Ureter (tissue), 1 donor: ENCODE data around the gene KRT6C. TPM values are rescaled to one million over a fixed set of nuclear protein-coding genes. Genes with fewer than 3 reads are reported as not detected.

Experiments used
- DNase-seq: peaks from one replicate; pipeline ENCODE4 v3.0.0-alpha.2; 2020; ENCODE audit warnings: low spot score
- total RNA-seq: library from RNA; stranded (reverse); gene quantifications from one replicate; pipeline ENCODE4 v1.2.4, GENCODE V29; 2023
- donor health status: DM: yes; HTN: yes; CAD: no.

The KRT6C gene
- total RNA-seq, 1 donor from 2014 or later, result 0.39 TPM

DNA sequence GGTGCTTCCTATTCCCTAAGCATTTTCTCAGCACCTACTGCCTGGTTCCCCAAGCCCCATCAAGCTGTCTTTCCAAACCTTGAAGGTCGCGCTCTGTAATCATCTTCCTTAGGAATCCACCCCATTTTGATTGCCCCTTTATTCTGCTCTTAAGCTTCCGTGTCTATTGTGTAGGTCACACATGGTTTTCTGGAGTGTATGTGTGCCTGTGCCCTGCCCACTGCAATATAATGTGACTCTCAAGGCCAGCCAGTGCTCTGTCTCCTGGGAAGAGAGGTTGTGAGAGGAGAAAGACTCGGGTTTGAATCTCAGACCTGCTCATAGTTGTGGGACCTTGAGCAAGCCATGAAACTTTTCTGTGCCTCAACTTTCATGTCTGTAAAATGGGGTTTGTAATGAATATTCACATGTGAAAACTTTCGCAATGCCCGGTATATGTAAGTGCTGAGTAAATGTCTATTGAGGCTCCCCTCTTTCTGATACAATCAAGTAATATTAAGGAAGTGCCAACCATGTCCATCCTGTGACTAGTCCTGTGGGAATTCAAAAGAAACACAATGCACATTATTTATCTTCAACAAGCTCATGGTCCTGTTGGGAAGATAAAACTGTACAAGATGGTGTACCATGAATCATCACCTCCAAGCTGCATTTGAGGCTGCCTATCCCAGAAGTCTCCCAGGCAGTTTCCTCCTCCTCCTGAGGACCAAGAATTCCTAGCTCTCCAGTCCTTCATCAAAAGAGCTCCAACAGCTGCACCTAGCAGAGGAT is 38.7 kb downstream of the KRT6C start:
- no peak for DNase-seq

DNA sequence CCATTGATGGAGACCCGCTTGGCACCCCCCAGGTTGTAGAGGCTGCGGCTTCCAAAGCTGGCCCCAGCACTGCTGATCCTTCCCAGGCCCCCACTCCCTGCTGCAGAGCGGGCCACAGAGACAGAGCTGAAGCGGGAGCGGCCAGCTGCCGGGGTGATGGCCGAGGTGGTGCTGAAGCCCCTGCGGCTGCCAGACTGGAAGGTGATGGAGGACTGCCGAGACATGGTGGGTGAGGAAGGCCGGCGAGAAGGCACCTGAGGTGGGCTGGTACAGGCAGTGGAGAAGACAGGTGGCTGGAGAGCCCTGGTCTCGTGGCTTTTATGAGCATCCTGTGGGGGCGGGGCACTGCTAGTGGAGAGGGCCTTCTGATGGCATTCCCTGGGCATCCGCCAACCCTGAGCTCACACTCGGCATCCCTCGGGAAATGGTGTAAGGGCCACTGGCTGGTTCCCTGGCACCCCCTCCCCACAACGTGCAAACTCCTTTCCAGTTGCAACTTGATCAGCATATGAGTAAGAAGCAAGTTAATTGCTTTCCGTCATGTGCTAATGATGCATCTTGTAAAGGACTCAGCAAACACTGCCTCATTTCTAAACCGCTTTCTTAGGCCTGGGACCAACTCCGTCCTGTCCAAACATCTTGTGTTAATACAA is 39.4 kb downstream of the KRT6C start, which contains the start of gene KRT75:
TSS of gene KRT75 (minus strand) at position 291 of the 653 bp plus-strand sequence. CDS start at position 224, 67 bp downstream.
- DNase-seq, result no peak

- no peak for DNase-seq
Measured at GRCh38 chr12:52433501-52434080, 40.0 kb downstream of the KRT6C start.

DNA sequence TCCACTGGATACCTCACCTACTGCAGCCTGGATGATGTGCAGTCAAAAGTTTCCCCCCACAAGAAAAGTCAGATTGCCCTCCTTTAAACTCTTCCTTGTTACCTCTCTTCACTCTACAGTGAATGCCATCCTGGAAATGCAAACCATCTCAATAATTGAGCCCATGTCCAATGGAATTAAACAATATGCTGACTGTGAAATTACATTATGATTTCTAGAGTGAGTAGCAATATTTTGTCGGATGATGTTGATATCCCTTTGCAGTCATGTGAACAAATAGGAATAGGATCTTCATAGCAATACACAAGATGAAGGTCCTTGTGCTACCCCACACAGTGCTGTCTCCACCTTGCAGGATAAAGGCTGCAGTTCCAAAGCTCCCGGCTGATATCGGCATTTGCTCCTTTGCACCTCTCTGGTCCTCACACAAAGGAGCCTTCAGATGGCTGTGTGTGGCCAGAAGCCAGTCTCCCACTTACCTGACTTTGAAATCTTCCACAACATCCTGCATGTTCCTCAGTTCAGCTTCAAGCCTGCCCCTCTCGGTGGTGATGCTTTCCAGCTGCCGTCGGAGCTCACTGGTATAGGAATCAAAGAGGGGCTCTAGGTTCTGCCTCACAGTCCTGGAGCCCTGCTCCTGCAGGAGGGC is 40.9 kb downstream of the KRT6C start:
- DNase-seq, result no peak

GRCh38 chr12:52428121-52428520 is 45.5 kb downstream of the KRT6C start:
- DNase-seq, result no peak

GRCh38 chr12:52427083-52427482 is 46.5 kb downstream of the KRT6C start:
- no peak for DNase-seq

DNA sequence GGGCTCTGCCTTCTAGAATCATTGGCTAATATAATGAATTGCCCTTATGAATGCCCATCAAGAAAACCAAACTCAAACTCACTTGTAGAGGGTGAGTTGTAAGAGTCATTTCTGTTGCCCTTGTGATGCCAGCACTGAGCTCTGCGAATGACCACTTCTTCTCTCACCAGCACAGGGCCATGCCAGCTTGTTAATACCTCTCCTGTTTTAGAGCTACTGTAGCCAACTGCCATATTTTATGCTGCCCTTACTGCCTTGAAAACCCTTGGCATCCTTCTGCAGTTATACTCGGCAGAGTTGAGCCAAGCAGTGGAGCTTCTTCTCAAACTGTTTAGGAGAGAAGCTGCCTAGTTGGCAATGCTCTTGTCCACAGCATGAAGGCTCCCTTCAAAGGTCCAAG is 47.6 kb downstream of the KRT6C start:
- DNase-seq, result no peak

DNA sequence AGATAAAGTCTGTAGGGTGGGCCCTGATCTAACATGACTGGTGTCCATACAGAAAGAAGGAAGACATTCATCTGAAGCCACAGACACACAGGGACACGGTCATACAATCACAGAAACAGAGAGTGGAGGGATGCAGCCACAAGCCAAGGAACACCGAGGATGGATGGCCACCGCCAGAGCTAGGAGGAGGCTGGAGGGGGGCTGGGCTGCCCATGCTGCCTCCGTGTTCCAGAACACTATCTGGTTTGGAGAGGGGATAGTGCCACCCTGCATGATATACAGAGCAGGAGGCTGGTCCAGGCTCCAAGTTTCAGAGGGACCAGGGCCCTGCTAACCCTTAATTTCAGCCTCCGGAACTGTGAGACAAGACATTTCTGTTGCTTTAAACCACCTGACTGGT is 48.1 kb downstream of the KRT6C start:
- DNase-seq, result no peak

DNA sequence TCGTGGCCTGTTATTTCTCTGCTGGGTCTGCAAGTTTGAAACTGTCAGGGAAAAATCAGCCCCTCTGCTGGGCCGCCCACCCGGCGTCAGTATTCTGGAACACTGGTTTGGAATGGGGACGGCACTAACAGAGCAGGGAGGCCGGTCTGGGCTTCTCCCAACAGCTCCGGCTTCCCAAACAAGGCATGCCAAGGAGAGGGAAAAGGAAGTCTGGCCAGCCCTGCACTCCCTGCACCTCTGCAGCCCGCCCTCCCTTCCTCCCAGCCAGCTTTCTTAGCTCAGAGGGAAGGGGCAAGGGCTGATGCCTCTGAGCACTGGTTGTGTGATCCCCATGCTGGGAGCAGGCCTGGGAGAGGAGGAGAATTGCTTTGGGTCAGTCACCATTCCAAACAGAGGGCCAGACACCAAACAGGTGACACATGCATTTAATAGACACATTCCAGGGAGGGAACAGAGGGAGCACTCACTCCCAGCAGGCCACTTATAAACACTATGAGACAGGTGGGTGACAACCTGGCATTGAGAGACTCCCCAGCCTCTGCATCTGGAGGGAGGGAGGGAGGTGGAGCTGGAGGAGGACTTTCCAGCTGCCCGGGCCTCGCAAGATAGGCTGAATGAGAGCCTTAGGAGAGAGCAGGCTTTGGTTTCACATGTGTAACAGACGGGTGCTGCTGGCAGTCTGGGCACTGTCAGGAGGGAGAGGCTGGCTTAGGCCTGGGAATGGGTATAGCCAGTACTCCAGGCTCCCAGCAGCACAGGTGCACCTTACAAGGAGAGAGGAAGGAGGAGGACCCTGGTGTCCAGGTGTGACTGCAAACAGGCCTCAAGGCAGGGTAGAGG is 49.7 kb downstream of the KRT6C start:
- DNase-seq, result no peak

- no peak for DNase-seq
Measured at GRCh38 chr12:52423035-52423434, 50.6 kb downstream of the KRT6C start.

- DNase-seq, result no peak
Measured at GRCh38 chr12:52419656-52420055, 53.9 kb downstream of the KRT6C start.

- no peak for DNase-seq
Measured at GRCh38 chr12:52418576-52419110, 55.0 kb downstream of the KRT6C start.

Other genes starting within 250 kb of the KRT6C start
- 2,511 TPM for gene KRT7, start 240.6 kb downstream of the KRT6C start, total RNA-seq
- 0.62 TPM for gene KRT86, start 199.2 kb downstream of the KRT6C start, total RNA-seq
- not detected for gene KRT81, start 182.3 kb downstream of the KRT6C start, total RNA-seq
- gene KRT83, start 152.4 kb downstream of the KRT6C start, total RNA-seq, result not detected
- gene KRT85, start 106.3 kb downstream of the KRT6C start, total RNA-seq, result not detected
- not detected for gene KRT84, start 88.2 kb downstream of the KRT6C start, total RNA-seq
- not detected for gene KRT82, start 67.5 kb downstream of the KRT6C start, total RNA-seq
- not detected for gene KRT75, start 39.4 kb downstream of the KRT6C start, total RNA-seq
- gene KRT6B, start 21.7 kb downstream of the KRT6C start, total RNA-seq, result 0.36 TPM
- 28.7 TPM for gene KRT6A, start 19.5 kb upstream of the KRT6C start, total RNA-seq
- 388 TPM for gene KRT5, start 46.6 kb upstream of the KRT6C start, total RNA-seq
- gene KRT71, start 79.3 kb upstream of the KRT6C start, total RNA-seq, result not detected
- 0.26 TPM for gene KRT74, start 100.0 kb upstream of the KRT6C start, total RNA-seq
- gene KRT72, start 127.7 kb upstream of the KRT6C start, total RNA-seq, result not detected
- gene KRT73, start 144.8 kb upstream of the KRT6C start, total RNA-seq, result not detected
- not detected for gene KRT2, start 178.4 kb upstream of the KRT6C start, total RNA-seq
- gene KRT1, start 206.6 kb upstream of the KRT6C start, total RNA-seq, result not detected
- gene KRT77, start 229.7 kb upstream of the KRT6C start, total RNA-seq, result not detected